Stimulated activated CD4-positive, alpha-beta T cell treated with anti-CD3 and anti-CD28 coated beads, TNF-alpha, amount 100 ng/mL, for 24 hours (primary cell): ENCODE measurements around the gene HESX1.

Source experiments
- DNase-seq, 3 experiments: peaks; one replicate each; pipeline ENCODE4 v3.0.0-alpha.2; 2020; ENCODE audit warnings: low read depth in 3 of 3

Gene HESX1

GRCh38 chr3:57199895-57200297, at the start of gene HESX1:
Gene HESX1, minus strand, starts transcription at chr3:57199978. Its CDS starts 60 bp downstream, at chr3:57199918.
- no peak for DNase-seq

- DNase-seq = no peak
Observed at GRCh38 chr3:57244946-57245345, 45.2 kb upstream of the HESX1 start.

- no peak for DNase-seq
Observed at GRCh38 chr3:57234613-57235575, 35.1 kb upstream of the HESX1 start.

GRCh38 chr3:57233799-57234198, 34.0 kb upstream of the HESX1 start:
- DNase-seq = no peak

DNA sequence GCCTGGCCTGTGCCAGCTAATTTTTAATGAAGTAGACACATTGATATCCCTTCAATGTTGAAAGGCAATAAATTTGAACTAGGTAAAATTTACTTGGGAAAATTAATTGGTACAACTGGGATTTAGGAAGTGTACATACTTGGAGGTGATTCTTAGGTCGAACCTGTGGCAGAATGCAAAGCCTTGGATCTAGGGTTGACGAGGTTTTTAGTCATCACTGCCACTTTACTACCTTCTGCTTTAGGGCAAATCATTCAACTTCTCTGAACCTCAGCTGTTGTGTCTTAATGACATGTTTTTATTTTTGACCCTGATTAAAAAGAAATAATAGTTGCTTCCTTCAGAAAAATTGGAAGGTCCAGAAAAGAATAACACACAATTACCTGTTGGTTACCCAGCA, 30.2 kb upstream of the HESX1 start:
- DNase-seq = no peak

GRCh38 chr3:57227930-57228751, 28.4 kb upstream of the HESX1 start:
- peak in 2 of 3 experiments; percentile 9 to 34 for DNase-seq

- DNase-seq = peak; percentile 77 to 91 (median 79)
Observed at GRCh38 chr3:57227204-57227929, 27.6 kb upstream of the HESX1 start, which contains the start of gene APPL1. Gene APPL1, plus strand, starts transcription at chr3:57227729. Its CDS starts 155 bp downstream, at chr3:57227884.

DNA sequence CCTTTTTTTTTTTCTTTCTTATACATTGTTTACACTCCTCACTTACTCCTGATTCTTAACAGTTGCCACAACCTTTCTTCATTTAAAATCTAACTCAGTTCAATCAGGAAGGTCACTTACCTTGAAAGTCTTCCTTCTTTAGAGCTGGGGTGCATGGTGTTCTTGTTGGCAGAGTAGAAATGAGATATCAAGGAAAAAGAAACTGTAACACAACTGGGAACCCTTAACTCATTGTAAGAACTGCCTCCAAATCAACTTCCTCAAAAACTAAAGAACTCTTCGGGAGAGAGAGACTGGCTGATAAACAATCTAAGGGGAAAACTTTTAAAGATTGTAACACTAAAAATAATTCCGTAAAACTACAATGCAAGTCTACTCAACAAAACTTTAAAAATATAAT, 26.4 kb upstream of the HESX1 start:
- DNase-seq = no peak

- no peak for DNase-seq
Observed at GRCh38 chr3:57224856-57225255, 25.1 kb upstream of the HESX1 start.

GRCh38 chr3:57221883-57222282, 22.1 kb upstream of the HESX1 start:
- DNase-seq = no peak

GRCh38 chr3:57206423-57206822, 6.6 kb upstream of the HESX1 start:
- DNase-seq = no peak

- DNase-seq = no peak
Observed at GRCh38 chr3:57194641-57195040, 5.1 kb downstream of the HESX1 start.

DNA sequence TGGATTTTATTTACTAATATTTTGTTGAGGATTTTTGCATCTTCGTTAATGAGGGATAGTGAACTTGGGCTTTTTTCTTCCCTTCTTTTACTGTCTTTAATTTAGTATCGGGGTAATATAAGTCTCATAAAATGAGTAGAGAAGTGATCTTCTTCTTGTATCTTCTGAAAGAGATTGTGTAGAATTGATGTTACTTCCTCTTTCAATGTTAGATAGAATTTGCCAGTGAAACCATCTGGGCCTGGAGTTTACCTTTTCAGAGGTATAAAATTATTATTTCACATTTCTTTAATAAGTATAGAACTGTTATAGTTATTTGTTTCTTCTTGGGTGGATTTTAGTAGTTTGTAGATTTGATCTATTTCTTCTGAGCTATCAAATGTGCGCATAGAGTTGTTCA, 7.8 kb downstream of the HESX1 start:
- DNase-seq = no peak

- no peak for DNase-seq
Observed at GRCh38 chr3:57184526-57184925, 15.3 kb downstream of the HESX1 start.

DNA sequence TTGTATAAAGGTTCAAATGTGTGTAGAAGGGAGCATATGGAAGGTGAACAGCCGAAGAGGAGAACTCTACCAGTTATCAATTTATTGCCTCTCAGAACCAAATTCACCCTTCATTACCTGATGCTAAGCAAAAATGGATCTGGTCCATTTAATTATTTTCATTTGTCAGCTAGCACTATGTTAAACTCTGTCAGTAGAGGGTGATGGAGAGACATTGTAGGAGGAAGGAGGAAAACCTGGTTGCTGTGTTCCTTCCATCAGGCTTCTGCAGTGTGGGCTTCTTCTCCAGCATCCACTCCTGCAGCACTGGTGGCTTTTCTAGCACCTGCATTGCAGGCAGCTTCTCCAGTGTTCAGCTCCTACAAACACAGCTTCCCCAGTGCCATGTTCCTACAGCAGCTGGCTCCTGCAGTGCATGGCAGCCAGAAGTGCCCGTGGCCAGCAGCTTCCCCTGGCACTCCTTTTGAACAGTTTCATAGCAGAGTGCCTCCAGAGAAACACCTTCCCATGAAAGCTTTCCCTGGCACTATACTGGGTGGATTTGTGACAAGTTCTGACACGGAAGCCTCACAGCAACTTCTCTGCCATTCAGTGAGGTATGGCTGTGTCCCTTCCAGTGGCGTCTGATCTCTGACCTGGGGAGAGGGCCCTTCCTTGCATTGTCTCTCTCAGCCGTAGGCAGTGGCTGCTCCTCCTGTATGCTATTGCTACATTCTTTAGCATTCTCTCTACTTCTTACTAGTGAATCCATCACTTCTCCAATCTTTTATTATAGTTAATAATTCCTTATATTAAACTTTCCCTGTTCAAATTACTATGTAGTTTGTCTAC, 20.0 kb downstream of the HESX1 start:
- no peak for DNase-seq

GRCh38 chr3:57176045-57176444, 23.7 kb downstream of the HESX1 start:
- no peak for DNase-seq

- no peak for DNase-seq
Observed at GRCh38 chr3:57173687-57174086, 26.1 kb downstream of the HESX1 start.

DNA sequence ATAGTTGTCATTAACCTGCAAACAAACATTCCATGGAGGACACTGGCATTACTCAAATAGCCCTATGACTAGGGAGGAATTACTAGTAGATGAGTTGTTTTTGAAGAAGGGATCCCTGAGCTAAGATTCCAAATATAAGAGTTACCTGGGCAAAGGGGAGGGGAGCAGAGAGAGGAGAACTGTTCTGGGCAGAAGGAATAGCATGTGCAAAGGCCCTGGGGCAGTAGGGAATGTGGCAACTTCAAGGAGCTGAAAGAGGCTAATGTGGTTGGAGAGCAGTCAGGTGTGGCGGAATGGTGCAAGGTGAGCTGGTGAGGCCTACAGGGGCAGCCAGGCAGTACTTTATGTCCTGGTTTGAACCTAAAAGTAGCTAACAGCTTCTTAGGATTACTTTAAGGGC, 28.8 kb downstream of the HESX1 start:
- no peak for DNase-seq

DNA sequence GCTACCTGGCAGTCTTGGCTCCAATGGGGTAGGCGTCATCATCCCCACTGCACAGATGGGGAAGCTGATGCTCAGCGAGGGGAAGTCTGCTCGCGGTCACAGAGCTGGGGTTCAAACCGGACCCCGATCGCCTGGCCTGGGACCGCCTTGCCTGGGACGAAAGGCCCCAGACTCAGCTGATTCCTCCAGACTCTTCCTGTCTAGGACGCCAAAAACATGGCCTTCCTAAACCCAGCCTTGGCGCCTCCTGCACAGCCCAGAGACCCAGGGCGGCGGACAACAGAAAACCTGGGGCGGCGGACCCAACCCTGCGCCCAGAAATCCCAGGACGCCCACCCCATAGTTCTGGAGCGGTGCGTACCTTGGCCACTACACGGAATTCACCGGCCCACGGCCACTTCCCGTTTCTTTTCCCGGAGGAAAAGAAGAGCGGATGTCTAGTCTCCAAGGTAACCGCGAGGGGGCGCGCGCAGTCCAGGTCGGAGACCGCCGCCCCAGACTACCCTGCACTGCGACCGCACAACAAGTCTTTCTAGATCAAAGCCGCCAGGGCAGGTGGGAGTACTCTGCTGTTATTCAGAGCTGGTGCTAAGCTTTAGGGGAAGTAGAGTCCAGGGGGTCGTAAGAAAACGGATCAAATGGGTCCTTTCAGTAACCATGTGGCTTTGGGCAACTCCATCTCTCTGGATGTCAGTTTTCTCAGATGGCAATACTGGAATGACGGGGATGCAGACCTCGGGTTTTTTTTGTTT, 29.7 kb downstream of the HESX1 start:
- DNase-seq = peak; percentile 18 to 57 (median 22)

GRCh38 chr3:57169108-57169507, 30.7 kb downstream of the HESX1 start:
- no peak for DNase-seq
